ENCODE data around the gene TTC32.

The TTC32 gene

DNA sequence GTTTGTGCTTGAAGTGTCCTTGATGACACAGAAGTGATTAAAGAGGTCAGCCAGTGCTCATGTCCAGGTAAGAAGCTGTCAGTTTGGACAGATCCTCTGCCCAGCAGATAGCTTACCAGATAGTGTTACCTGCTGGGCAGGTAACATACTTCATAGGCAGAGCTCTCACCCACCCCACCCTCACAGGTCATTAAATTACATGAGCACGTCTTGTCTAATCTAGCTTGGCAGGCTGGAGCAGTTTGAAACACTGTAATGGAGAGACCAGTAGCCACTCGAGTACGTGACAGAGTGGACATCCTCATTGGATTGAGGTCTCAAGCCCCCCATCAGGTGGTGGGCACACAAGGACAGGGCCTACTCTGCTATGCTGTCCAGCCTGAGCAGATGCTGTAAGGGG is 27.1 kb downstream of the TTC32 start:
- no peaks in the 10 kb centered on the region for H3K27me3 ChIP-seq (replicated peaks; ENCODE audit: insufficient read depth, low read length)
- DNase-seq = no peak
- TF ChIP-seq EZH2phosphoT487 (IDR thresholded peaks at IDR 0.05; ENCODE audit: low read length) (no peak), EZH2 (optimal IDR thresholded peaks at IDR 0.05; ENCODE audit: low read depth, low read length) (no peak)
- TF ChIP-seq, protein P1, sequence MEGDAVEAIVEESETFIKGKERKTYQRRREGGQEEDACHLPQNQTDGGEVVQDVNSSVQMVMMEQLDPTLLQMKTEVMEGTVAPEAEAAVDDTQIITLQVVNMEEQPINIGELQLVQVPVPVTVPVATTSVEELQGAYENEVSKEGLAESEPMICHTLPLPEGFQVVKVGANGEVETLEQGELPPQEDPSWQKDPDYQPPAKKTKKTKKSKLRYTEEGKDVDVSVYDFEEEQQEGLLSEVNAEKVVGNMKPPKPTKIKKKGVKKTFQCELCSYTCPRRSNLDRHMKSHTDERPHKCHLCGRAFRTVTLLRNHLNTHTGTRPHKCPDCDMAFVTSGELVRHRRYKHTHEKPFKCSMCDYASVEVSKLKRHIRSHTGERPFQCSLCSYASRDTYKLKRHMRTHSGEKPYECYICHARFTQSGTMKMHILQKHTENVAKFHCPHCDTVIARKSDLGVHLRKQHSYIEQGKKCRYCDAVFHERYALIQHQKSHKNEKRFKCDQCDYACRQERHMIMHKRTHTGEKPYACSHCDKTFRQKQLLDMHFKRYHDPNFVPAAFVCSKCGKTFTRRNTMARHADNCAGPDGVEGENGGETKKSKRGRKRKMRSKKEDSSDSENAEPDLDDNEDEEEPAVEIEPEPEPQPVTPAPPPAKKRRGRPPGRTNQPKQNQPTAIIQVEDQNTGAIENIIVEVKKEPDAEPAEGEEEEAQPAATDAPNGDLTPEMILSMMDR (IDR thresholded peaks at IDR 0.05; ENCODE audit: low read length) = no peak
- H3K4me1 ChIP-seq (ENCODE audit: low read length) = no peaks in the 10 kb centered on the region
- no peaks in the 10 kb centered on the region for H3F3A ChIP-seq (ENCODE audit: insufficient read depth, low read length)
- no peak overlapping the region for H3K4me3 ChIP-seq (ENCODE audit: low read length)
- H3K9me2 ChIP-seq (replicated peaks; ENCODE audit: insufficient read depth, low read length) = no peaks in the 10 kb centered on the region
- no peak overlapping the region for H3K4me2 ChIP-seq (ENCODE audit: low read depth, low read length)
- no peak overlapping the region for H3K9ac ChIP-seq (ENCODE audit: low read length)
- no peaks in the 10 kb centered on the region for H4K20me1 ChIP-seq (ENCODE audit: insufficient read depth, low read length)
- no peaks in the 10 kb centered on the region for H3K36me3 ChIP-seq (replicated peaks; ENCODE audit: insufficient read depth, low read length)
- no peaks in the 10 kb centered on the region for H3K9me3 ChIP-seq (replicated peaks; ENCODE audit: insufficient read depth, low read length)
- H3K27ac ChIP-seq (ENCODE audit: low read length) = no peak overlapping the region
- H3K79me2 ChIP-seq (ENCODE audit: low read length) = no peaks in the 10 kb centered on the region
- no peak overlapping the region for H2AFZ ChIP-seq (ENCODE audit: low read length)

DNA sequence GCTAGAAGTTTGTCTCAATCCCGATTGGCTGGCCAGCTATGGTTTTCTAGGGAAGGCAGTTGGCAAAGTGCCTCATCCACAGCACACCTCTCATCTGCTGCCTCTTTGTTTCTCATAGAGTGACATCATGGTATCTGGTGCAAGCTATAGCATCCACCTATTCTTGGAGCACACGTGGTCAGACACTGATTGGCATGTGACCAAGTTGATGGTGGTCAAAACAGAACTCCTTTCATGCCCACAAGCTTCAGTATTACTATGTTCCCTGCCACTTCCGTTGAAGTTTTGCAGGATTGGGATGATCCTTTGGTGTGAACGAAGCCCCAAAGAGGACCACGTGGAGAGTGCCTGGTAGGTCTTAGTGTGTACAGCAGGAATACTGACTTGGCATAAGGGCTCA is 28.8 kb downstream of the TTC32 start:
- no peak overlapping the region for H3K9ac ChIP-seq (ENCODE audit: low read length)
- no peaks in the 10 kb centered on the region for H3F3A ChIP-seq (ENCODE audit: insufficient read depth, low read length)
- no peaks in the 10 kb centered on the region for H3K79me2 ChIP-seq (ENCODE audit: low read length)
- H3K4me2 ChIP-seq (ENCODE audit: low read depth, low read length) = no peak overlapping the region
- no peak overlapping the region for H3K4me3 ChIP-seq (ENCODE audit: low read length)
- H3K9me2 ChIP-seq (replicated peaks; ENCODE audit: insufficient read depth, low read length) = no peaks in the 10 kb centered on the region
- no peak overlapping the region for H2AFZ ChIP-seq (ENCODE audit: low read length)
- H3K27ac ChIP-seq (ENCODE audit: low read length) = no peak overlapping the region
- no peak for DNase-seq
- H3K27me3 ChIP-seq (replicated peaks; ENCODE audit: insufficient read depth, low read length) = no peaks in the 10 kb centered on the region
- no peaks in the 10 kb centered on the region for H3K9me3 ChIP-seq (replicated peaks; ENCODE audit: insufficient read depth, low read length)
- no peaks in the 10 kb centered on the region for H4K20me1 ChIP-seq (ENCODE audit: insufficient read depth, low read length)
- H3K4me1 ChIP-seq (ENCODE audit: low read length) = no peaks in the 10 kb centered on the region
- H3K36me3 ChIP-seq (replicated peaks; ENCODE audit: insufficient read depth, low read length) = no peaks in the 10 kb centered on the region
- TF ChIP-seq, protein P1 (IDR thresholded peaks at IDR 0.05; ENCODE audit: low read length) = no peak
- TF ChIP-seq EZH2phosphoT487 (IDR thresholded peaks at IDR 0.05; ENCODE audit: low read length) (no peak), EZH2 (optimal IDR thresholded peaks at IDR 0.05; ENCODE audit: low read depth, low read length) (no peak)

DNA sequence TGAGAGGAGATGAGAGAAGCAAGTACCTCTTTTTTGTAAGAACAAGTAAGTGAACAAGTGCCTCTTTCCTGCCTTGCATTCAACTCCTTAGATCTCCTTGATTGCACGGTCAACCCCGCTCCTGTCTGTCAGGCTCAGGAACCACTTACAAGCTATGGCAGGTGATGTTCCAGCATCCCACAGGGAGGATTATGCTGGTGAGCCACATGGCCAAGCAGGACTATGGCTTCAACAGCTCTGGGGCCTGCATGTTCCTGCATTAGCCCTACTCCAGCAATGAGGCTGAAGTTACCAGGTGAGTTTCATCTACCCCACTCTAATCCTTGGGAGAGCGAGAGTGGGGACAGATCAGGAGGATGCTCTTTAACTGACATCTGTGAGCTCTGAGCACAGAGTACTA is 29.5 kb downstream of the TTC32 start:
- Histone ChIP-seq H3K4me3 (ENCODE audit: low read length) (no peak overlapping the region), H3K9me3 (replicated peaks; ENCODE audit: insufficient read depth, low read length) (no peaks in the 10 kb centered on the region), H3K36me3 (replicated peaks; ENCODE audit: insufficient read depth, low read length) (no peaks in the 10 kb centered on the region), H3K79me2 (ENCODE audit: low read length) (no peaks in the 10 kb centered on the region), H3K4me1 (ENCODE audit: low read length) (no peaks in the 10 kb centered on the region), H4K20me1 (ENCODE audit: insufficient read depth, low read length) (no peaks in the 10 kb centered on the region), H3K4me2 (ENCODE audit: low read depth, low read length) (no peak overlapping the region), H3K9me2 (replicated peaks; ENCODE audit: insufficient read depth, low read length) (no peaks in the 10 kb centered on the region), H3K27ac (ENCODE audit: low read length) (no peak overlapping the region), H3F3A (ENCODE audit: insufficient read depth, low read length) (no peaks in the 10 kb centered on the region), H3K27me3 (replicated peaks; ENCODE audit: insufficient read depth, low read length) (no peaks in the 10 kb centered on the region), H2AFZ (ENCODE audit: low read length) (no peak overlapping the region), H3K9ac (ENCODE audit: low read length) (no peak overlapping the region)
- no peak for DNase-seq
- TF ChIP-seq, protein P1 (IDR thresholded peaks at IDR 0.05; ENCODE audit: low read length) = no peak
- TF ChIP-seq EZH2 (optimal IDR thresholded peaks at IDR 0.05; ENCODE audit: low read depth, low read length) (no peak), EZH2phosphoT487 (IDR thresholded peaks at IDR 0.05; ENCODE audit: low read length) (no peak)
